RWPE2 (cell line): ENCODE results near the gene GP9.

Source experiments
- ATAC-seq: fragments of 200-7000 bp; cut with Tn5 transposase; 3 replicates; pipeline ENCODE4 v1.9.1; 2021; ENCODE audit warnings: low read depth
- DNase-seq: peaks from one replicate; pipeline ENCODE4 v3.0.0-alpha.2; 2020; ENCODE audit warnings: low spot score
- H3K27ac ChIP-seq: fragments of 450-650 bp; 2 replicates; pipeline ENCODE4 v1.5.1; 2017; ENCODE audit warnings: mild to moderate bottlenecking; ENCODE audit not compliant: poor library complexity, severe bottlenecking
- H3K27me3 ChIP-seq: fragments of 250-450 bp; sonication (Bioruptor Pico); 2 replicates; pipeline ENCODE4 v1.5.1; 2021; ENCODE audit warnings: mild to moderate bottlenecking, moderate library complexity; ENCODE audit not compliant: insufficient read depth, poor library complexity, severe bottlenecking
- H3K36me3 ChIP-seq: fragments of 250-450 bp; sonication (Bioruptor Pico); 2 replicates; pipeline ENCODE4 v1.5.1; 2020; ENCODE audit warnings: low read depth, mild to moderate bottlenecking, moderate library complexity
- H3K4me1 ChIP-seq: fragments of 250-450 bp; sonication (Bioruptor Pico); 2 replicates; pipeline ENCODE4 v1.5.1; 2021; ENCODE audit warnings: mild to moderate bottlenecking, moderate library complexity; ENCODE audit not compliant: insufficient read depth, poor library complexity, severe bottlenecking
- H3K4me3 ChIP-seq: fragments of 250-450 bp; sonication (Bioruptor Pico); 2 replicates; pipeline ENCODE4 v1.5.1; 2021; ENCODE audit warnings: mild to moderate bottlenecking, moderate library complexity; ENCODE audit not compliant: severe bottlenecking
- H3K9me3 ChIP-seq: fragments of 250-450 bp; sonication (Bioruptor Pico); 2 replicates; pipeline ENCODE4 v1.5.1; 2021; ENCODE audit warnings: mild to moderate bottlenecking, moderate library complexity; ENCODE audit not compliant: severe bottlenecking
- TF ChIP-seq, protein P1 (sequence below): fragments of 450-650 bp; IDR thresholded peaks from one replicate; pipeline ENCODE4 v1.5.1; 2017; ENCODE audit warnings: mild to moderate bottlenecking, moderate library complexity; ENCODE audit not compliant: poor library complexity, severe bottlenecking

Gene GP9

GRCh38 chr3:129054605-129055104 is 5.9 kb upstream of the GP9 start:
- TF ChIP-seq, protein P1, sequence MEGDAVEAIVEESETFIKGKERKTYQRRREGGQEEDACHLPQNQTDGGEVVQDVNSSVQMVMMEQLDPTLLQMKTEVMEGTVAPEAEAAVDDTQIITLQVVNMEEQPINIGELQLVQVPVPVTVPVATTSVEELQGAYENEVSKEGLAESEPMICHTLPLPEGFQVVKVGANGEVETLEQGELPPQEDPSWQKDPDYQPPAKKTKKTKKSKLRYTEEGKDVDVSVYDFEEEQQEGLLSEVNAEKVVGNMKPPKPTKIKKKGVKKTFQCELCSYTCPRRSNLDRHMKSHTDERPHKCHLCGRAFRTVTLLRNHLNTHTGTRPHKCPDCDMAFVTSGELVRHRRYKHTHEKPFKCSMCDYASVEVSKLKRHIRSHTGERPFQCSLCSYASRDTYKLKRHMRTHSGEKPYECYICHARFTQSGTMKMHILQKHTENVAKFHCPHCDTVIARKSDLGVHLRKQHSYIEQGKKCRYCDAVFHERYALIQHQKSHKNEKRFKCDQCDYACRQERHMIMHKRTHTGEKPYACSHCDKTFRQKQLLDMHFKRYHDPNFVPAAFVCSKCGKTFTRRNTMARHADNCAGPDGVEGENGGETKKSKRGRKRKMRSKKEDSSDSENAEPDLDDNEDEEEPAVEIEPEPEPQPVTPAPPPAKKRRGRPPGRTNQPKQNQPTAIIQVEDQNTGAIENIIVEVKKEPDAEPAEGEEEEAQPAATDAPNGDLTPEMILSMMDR, result no peak
- ATAC-seq (no peak), DNase-seq (no peak)
- Histone ChIP-seq H3K4me1 (no peaks in the 10 kb centered on the region), H3K36me3 (no peaks in the 10 kb centered on the region), H3K27me3 (no peaks in the 10 kb centered on the region), H3K4me3 (no peak overlapping the region), H3K27ac (no peak overlapping the region), H3K9me3 (no peaks in the 10 kb centered on the region)

GRCh38 chr3:129056451-129057173 is 4.0 kb upstream of the GP9 start:
- Histone ChIP-seq H3K27ac (no peak overlapping the region), H3K27me3 (no peaks in the 10 kb centered on the region), H3K4me3 (no peak overlapping the region), H3K36me3 (no peaks in the 10 kb centered on the region), H3K4me1 (no peaks in the 10 kb centered on the region), H3K9me3 (no peaks in the 10 kb centered on the region)
- DNase-seq (no peak), ATAC-seq (no peak)
- TF ChIP-seq, protein P1, result no peak

DNA sequence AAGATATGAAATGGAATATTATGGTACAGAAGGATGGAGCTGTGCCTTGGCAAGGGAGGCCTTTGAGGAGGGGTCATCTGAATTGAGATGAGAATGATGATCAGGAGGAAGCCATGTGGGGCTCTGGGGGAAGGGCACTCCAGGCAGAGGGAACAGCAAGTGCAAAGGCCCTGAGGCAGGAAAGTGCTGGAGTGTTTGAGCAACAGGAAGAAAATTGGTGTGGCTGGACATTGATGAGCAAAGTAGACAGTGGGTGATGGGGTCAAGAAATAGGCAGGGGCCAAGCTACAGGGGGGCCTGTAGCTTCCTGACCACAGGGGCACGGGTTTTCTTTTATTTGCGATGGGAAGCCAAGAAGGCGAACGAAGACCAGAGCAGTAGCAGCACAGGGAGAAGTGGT is 3.3 kb upstream of the GP9 start:
- H3K4me3 ChIP-seq, result no peak overlapping the region
- no peak overlapping the region for H3K27ac ChIP-seq
- no peaks in the 10 kb centered on the region for H3K27me3 ChIP-seq
- H3K9me3 ChIP-seq, result no peaks in the 10 kb centered on the region
- TF ChIP-seq, protein P1, result no peak
- DNase-seq (no peak), ATAC-seq (no peak)
- H3K4me1 ChIP-seq, result no peaks in the 10 kb centered on the region
- no peaks in the 10 kb centered on the region for H3K36me3 ChIP-seq

GRCh38 chr3:129058441-129059200 is 2.0 kb upstream of the GP9 start:
- Histone ChIP-seq H3K27me3 (no peaks in the 10 kb centered on the region), H3K36me3 (no peaks in the 10 kb centered on the region), H3K4me1 (no peaks in the 10 kb centered on the region), H3K4me3 (no peak overlapping the region), H3K27ac (no peak overlapping the region), H3K9me3 (no peaks in the 10 kb centered on the region)
- ATAC-seq (0 out of 3 replicates have a peak, but pooled peaks have one; percentile 33), DNase-seq (no peak)
- TF ChIP-seq, protein P1, result no peak
